HG03521 (cell line): ENCODE measurements around the gene KCNK1.

Experiments
- ATAC-seq: cut with Tn5 transposase; IDR thresholded peaks from one replicate; pipeline ENCODE4 v1.9.1; 2021; ENCODE audit warnings: mild to moderate bottlenecking, moderate library complexity; ENCODE audit not compliant: unreplicated experiment

Gene KCNK1

DNA sequence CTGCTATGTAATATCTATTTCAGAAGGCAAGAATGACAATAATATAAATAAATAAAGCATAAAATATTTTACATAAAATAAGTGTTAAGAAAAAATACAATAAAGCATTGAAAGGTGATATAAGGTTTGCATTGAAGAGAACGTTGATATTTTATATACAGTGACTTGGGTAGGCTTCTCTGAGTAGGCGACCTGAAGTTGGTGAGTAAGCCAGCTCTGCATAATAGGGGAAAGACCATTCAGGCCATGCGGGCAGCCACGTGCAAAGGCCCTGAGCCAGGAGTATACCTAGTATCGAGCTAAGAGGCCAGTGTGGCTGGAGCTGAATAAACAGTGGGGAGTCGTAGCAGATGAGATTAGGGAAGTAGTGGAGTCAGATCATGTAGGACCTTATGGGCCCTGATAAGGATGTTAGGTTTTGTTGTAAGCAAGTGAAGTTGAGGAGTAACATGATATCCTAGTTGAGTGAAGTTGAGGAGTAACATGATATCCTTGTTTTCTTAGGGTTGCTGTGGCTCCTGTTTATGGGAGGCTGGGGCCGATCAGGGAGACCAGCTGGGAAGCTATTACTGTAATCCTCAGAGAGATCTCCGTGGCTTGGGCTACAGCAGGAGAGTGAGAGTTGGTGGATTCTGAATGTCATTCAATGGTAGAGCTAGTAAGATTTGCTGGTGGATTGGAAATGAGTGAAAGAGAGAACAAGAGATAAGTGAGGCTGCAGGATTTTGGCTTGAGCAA lies 22.0 kb downstream of the KCNK1 start:
- no peak for ATAC-seq

- no peak for ATAC-seq
Measured at GRCh38 chr1:233636503-233636877, 22.6 kb downstream of the KCNK1 start.

- ATAC-seq: no peak
Measured at GRCh38 chr1:233638513-233638912, 24.6 kb downstream of the KCNK1 start.

GRCh38 chr1:233639611-233640010 lies 25.7 kb downstream of the KCNK1 start:
- no peak for ATAC-seq

DNA sequence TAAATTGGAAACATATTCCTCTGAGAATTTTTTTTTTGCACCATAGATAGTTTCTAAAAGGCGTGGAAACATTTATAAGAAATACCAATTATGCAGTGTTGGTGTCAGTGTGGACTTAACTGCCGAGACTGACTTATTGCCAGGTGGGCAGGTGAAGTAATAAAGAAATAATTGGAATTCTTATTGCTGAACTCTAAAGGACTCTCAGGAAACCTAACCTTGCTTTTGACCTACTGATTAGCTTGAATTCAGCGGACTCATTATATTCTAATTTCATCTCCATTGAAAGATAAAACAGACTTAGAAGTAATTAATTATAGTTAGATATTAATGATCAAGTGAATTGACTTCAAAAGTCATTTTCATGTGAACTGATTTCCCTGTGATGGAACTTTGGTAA lies 26.3 kb downstream of the KCNK1 start:
- no peak for ATAC-seq

GRCh38 chr1:233641029-233641428 lies 27.1 kb downstream of the KCNK1 start:
- no peak for ATAC-seq

DNA sequence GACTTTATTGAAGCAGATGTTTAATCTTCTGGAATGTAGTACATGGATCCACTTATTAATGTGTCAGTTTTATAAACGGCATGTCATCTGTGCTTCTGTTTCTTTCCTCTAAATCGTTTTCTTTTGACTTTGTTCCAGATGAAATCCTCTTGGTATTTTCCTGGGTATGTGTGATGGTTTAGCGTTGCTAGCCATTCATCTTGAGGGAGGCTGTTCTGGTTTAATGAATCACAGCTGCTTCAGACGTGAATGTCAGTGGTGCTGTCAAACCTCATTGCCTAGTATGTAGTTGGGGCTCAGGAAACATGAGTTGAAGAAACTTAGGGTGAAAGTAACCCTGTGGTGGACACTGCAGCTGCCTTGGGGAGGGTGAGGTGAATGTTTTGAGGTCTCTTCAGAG lies 33.2 kb downstream of the KCNK1 start:
- ATAC-seq: no peak

GRCh38 chr1:233647636-233648035 lies 33.7 kb downstream of the KCNK1 start:
- ATAC-seq: no peak

DNA sequence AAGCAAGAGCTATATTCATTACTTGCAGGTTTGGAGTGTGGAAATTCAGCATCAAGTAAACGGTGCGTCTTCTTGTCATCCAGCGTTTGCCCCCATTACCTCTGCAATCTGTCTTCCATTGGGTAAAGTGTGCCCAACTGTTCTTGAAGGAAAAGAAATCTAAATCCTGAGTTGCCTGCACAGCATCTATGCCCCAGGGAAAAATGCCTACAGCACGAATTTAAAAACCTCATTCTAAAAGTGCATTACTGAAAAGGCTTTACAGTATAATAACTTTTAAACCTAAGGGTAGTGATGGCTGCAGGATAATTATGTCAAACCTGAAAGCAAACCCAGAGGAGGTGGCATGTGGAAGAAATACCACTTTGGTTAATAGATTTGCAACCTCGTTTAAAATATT lies 37.2 kb downstream of the KCNK1 start:
- ATAC-seq: no peak

GRCh38 chr1:233651563-233652233 lies 37.8 kb downstream of the KCNK1 start:
- ATAC-seq: no peak

DNA sequence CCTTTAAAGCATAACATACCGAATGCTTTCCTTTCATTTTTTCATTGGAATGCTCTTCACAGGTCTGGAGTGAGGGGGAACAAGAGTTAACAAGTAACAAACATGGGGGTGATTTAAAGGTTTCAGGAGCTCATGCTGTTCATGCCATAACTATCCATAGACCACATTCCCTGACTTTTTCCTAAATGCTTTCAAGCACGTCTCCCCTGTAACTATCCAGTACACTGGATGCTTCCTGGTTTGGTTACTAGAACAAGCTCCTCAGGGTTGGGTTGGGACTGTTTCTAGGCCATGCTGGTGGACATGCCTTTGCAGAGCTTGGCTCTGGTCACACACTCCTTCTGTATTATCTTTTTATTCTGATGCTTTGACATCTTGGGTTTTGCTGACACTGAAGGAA lies 38.6 kb downstream of the KCNK1 start:
- no peak for ATAC-seq

DNA sequence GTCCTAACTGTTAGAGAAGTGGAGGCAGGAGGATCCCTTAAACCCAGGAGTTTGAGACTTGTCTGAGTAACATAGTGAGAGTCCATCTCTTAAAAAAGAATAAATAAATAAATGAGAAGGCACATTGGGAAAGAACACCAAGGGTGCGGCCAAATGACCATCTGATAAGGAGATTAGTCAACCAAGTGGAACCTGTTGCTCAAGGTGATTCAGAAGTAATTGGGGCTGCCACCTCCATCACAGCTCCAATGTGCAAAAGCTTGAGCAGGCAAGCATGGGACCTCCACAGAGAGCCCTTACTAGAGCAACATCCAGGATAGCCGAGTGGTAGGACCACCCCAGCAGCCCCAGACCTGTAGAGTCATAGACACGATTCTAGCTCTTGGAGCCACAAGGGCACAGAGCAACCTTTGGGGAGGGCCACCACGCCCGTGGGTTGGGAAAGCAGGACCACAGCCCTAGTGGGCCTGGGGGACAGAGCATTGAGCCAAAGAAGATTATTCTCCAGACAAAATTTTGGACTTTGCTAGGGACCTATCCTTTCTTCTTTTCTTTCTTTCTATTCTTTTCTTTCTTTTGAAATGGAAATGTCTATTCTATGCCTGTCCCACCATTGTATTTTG lies 40.9 kb downstream of the KCNK1 start:
- ATAC-seq: no peak

DNA sequence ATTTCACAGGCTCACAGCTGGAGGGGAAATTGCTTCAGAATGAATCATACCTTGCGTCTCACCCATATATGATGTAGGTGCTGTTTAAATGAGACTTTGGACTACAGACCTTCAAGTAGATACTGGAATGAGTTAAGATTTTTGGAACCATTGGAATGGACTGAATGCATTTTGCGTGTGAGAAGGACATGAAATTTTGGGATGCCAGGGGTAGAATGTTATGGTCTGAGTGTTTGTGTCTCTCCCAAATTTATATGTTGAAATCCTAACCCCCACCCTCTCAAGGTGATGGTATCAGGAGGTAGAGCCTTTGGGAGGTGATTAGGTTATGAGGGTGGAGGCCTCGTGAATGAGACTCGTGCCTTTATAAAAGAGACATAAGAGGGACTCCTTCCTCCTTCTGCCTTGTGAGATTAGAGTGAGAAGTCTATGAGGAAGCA lies 41.4 kb downstream of the KCNK1 start:
- ATAC-seq: no peak

GRCh38 chr1:233656032-233656635 lies 42.2 kb downstream of the KCNK1 start:
- ATAC-seq: no peak

GRCh38 chr1:233656687-233657086 lies 42.8 kb downstream of the KCNK1 start:
- ATAC-seq: no peak

GRCh38 chr1:233657466-233657865 lies 43.6 kb downstream of the KCNK1 start:
- ATAC-seq: no peak

DNA sequence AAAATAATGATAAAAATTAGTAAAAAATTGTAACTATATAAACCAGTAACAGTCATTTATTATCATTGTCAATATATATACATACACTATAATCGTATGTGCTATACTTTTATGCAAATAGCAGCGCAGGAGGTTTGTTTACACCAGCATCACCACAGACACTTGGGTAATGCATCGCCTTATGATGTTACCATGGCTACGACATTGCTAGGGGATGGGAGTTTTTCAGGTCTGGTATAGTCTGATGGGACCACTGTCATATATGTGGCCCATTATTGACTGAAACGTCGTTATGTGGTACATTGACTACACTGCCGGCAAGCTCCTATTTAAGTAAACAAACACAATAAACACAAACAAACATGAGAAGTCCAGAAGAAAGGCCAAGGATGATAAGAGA lies 45.6 kb downstream of the KCNK1 start:
- ATAC-seq: no peak

GRCh38 chr1:233661376-233662159 lies 47.7 kb downstream of the KCNK1 start:
- no peak for ATAC-seq

- ATAC-seq: no peak
Measured at GRCh38 chr1:233662575-233663304, 48.8 kb downstream of the KCNK1 start.

GRCh38 chr1:233664253-233664652 lies 50.3 kb downstream of the KCNK1 start:
- ATAC-seq: no peak
